NCI-H1436 (cell line): ENCODE results near the gene RALGAPA2.

ENCODE experiments used
- DNase-seq: peaks from one replicate; lab custom pipeline; 2025; lab: John Stamatoyannopoulos, UW

Gene RALGAPA2

GRCh38 chr20:20497242-20497978, 215.0 kb downstream of the RALGAPA2 start:
- DNase-seq, result no peak

GRCh38 chr20:20495729-20496503, 216.5 kb downstream of the RALGAPA2 start:
- no peak for DNase-seq

GRCh38 chr20:20493701-20494100, 218.7 kb downstream of the RALGAPA2 start:
- DNase-seq, result no peak

GRCh38 chr20:20492521-20493332, 219.7 kb downstream of the RALGAPA2 start:
- peak; percentile 49 for DNase-seq

GRCh38 chr20:20491784-20492264, 220.6 kb downstream of the RALGAPA2 start:
- DNase-seq, result no peak

- DNase-seq, result no peak
Observed at GRCh38 chr20:20491110-20491783, 221.2 kb downstream of the RALGAPA2 start.

DNA sequence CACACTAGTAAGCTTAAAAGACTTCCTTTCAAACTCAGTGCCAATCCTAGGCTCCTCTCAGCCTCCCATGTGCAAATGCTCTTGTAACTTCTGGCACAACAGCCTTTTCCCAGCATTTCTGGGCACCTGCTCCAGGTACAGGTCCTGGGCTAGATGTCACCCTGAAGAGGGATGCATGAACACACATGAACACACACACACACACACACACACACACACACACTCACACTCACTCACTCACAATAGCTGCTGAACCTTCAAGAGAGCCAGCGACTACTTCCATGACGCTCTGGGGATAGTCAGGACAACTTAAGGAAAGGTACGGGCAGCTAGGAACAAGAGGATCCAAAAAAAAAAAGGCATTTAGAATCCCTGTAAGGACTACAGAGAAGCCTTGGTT, 221.8 kb downstream of the RALGAPA2 start:
- DNase-seq, result no peak

GRCh38 chr20:20489648-20490341, 222.6 kb downstream of the RALGAPA2 start:
- DNase-seq, result no peak

DNA sequence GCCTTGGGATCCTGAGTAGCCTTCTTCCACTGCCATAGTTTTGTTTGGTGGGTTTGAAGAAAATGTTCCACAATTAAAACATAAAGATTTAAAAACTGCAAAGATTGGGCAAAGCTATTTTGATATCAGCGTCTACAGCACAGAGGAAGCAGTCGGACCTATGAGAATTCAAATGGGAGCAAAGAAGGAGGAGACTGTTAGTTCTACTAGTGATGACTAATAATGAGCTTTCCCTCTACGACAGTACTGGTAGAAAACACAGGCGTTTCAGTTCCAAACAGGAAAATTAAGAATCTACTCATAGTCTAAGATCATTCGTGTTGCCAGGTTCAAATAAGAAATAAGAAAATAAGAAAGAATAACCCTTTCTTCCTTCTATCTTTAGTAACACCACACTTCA, 223.4 kb downstream of the RALGAPA2 start:
- no peak for DNase-seq

DNA sequence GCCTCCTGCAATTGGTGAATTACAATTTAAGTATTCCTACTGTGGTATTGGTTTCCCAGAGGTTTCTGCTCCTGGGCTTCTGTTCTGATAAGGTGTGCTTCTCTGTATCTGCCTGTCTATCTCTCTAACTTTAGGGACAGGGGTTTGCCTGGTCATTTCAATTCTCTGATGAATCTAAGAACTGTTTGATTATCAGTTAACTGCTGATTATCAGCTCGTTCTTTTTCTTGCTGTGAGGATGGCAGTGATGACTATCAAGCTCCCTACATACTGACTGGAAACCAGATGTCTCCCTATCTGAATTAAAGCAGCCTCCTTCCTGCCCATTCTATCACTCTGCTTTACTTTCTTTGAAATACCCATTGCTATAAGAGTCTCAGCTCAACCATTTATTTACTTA, 224.1 kb downstream of the RALGAPA2 start:
- DNase-seq, result no peak

- no peak for DNase-seq
Observed at GRCh38 chr20:20487811-20488210, 224.6 kb downstream of the RALGAPA2 start.

- no peak for DNase-seq
Observed at GRCh38 chr20:20483328-20483727, 229.1 kb downstream of the RALGAPA2 start.

- no peak for DNase-seq
Observed at GRCh38 chr20:20482453-20482852, 230.0 kb downstream of the RALGAPA2 start.

GRCh38 chr20:20480689-20481088, 231.8 kb downstream of the RALGAPA2 start:
- DNase-seq, result no peak

- no peak for DNase-seq
Observed at GRCh38 chr20:20480126-20480525, 232.3 kb downstream of the RALGAPA2 start.

- DNase-seq, result no peak
Observed at GRCh38 chr20:20477444-20478041, 234.9 kb downstream of the RALGAPA2 start.

DNA sequence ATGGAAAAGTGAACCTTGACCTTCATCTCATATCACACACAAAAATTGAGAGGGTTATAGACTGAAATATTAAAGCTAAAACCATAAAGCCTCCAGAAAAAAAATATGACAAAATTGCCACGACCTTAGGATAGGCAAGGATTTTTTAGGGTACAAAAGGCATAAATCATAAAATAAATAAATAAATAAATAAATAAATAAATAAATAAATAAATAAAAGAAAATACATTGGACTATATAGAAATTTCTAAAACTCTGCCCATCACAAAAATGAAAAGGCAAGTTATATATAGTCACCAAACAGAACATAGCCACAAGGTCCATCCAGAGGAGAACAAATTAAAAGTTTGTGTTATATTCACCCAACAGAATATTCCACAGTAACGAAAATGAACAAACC, 235.9 kb downstream of the RALGAPA2 start:
- DNase-seq, result no peak

DNA sequence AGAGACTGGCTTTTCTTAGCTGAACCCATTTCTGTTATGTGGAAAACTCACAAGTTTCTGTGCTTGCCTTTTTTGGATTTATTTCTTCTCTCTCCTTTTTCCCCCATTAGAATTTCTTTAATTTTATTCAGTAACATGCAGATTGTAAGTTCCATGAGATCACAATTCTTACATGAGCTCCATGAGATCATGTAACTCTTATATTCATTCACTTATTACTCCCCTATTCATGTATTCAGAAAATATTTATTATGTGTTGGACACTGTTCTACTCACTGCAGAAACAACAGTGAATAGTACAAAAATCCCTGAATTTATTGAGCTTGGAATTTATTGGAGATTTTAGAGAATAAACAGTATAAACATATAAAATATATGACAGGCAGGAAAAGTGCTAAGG, 238.8 kb downstream of the RALGAPA2 start:
- no peak for DNase-seq

DNA sequence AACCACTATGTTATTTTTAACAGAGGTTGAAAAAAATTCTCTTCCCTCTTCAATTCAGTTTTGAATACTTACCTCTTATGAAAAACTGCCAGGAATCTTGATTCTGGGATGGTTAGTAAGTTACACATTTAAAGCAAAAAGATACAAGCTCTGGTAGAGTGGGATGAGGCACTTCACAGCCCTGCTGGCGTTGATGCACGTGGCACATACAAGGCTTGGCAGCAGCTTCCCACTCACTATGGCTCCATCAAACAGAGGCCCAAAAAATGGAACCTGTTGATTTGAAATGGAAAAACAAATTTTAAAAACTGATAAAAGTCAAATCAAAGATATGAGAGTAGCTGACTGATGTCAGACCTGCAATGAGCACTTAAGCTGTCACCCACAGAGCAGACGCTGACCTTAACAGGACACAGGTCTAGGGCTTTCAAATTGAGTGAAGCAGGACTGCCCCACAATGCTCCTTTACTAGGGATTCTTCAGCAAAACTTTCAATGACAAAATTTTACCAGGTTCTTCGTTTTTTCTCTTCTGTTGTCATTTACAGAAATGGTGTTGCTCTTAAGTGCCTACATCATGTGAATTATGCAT, 239.7 kb downstream of the RALGAPA2 start:
- no peak for DNase-seq

DNA sequence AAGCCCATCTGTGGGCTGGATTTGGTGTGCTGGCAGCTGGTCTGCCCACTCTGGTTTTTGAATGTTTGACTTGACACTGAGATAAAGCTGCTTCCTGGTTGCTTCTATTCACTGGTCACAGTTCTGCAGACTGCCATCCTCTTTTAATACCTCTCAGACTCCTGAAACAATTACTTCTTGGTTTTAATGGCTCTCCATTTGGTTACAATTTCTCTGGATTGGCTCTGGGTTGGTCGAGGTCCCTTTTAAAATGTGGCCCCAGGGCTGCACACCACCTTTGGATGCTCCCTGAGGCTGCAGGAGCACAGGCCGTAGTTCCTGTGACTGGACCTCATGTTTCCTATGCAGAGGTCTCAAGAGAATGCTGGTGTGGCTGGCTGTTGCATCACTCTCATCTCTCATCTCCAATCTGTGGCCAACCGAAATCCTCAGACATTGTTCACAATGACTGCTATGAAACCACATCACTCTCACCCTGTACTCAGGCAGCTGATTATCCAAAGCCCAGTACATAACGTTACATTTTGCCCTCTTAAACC, 246.0 kb downstream of the RALGAPA2 start:
- no peak for DNase-seq
